Measurements from ENCODE around the gene AHCY. TPM values are rescaled to one million over a fixed set of nuclear protein-coding genes. Genes with fewer than 3 reads are reported as not detected.
A peak's percentile ranks its signal among the peaks of the same experiment; 100 is the strongest.

AHCY gene
- total RNA-seq, 1 experiment from 2014 or later: 273 TPM

DNA sequence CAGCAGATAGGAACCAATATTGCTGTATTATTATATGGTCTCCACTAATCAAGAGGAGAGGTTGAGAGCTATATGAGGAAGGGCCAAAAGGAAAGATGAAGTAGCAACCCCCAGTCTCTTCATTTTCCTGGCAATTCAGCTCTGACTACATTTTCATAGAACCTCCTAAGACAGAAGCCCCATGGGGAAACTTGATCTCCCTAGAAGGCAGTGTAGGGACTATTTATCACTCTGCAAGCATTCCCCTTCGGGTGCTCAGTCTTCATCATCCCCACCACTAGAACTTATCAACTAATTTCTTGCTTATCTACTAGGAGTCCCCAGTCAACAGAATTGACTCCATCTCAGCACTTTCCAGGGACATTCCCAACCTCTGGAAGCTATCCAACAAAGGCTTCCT is 34.4 kb upstream of the AHCY start:
- Histone ChIP-seq H3K4me3 (no peak overlapping the region), H2AFZ (no peak overlapping the region), H3K4me2 (no peak overlapping the region), H3K9me2 (ENCODE audit: insufficient read depth) (no peaks in the 10 kb centered on the region), H3K27ac (no peak overlapping the region), H3K27me3 (ENCODE audit: insufficient read depth, low read depth) (no peaks in the 10 kb centered on the region), H3F3A (ENCODE audit: insufficient read depth, low read depth) (peaks cover 37% of the 10 kb centered on the region), H3K79me2 (ENCODE audit: low read depth) (no peaks in the 10 kb centered on the region), H3K9me3 (ENCODE audit: insufficient read depth, low read depth) (no peaks in the 10 kb centered on the region), H4K20me1 (ENCODE audit: insufficient read depth) (no peaks in the 10 kb centered on the region), H3K36me3 (ENCODE audit: low read depth) (no peaks in the 10 kb centered on the region), H3K4me1 (replicated peaks; ENCODE audit: insufficient read depth) (peaks cover 40% of the 10 kb centered on the region)
- no peak for DNase-seq
- intact Hi-C loops (cut with micrococcal nuclease; ENCODE audit: unreplicated experiment): no loop called here
- ChIA-PET CTCF (no interaction called here), POLR2A (ENCODE audit: unreplicated experiment) (interaction anchor here (0.7 kb wide), 1 partner anchor 26 kb away, joined by 5 read pairs; the partner anchor contains the start of gene ITCH)
- TF ChIP-seq, protein P1, sequence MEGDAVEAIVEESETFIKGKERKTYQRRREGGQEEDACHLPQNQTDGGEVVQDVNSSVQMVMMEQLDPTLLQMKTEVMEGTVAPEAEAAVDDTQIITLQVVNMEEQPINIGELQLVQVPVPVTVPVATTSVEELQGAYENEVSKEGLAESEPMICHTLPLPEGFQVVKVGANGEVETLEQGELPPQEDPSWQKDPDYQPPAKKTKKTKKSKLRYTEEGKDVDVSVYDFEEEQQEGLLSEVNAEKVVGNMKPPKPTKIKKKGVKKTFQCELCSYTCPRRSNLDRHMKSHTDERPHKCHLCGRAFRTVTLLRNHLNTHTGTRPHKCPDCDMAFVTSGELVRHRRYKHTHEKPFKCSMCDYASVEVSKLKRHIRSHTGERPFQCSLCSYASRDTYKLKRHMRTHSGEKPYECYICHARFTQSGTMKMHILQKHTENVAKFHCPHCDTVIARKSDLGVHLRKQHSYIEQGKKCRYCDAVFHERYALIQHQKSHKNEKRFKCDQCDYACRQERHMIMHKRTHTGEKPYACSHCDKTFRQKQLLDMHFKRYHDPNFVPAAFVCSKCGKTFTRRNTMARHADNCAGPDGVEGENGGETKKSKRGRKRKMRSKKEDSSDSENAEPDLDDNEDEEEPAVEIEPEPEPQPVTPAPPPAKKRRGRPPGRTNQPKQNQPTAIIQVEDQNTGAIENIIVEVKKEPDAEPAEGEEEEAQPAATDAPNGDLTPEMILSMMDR (conservative IDR thresholded peaks at IDR 0.05): no peak
- TF ChIP-seq EZH2 (IDR thresholded peaks at IDR 0.05; ENCODE audit: low read depth): no peak
- no TSS peak for BruUV-seq (replicated peaks)

DNA sequence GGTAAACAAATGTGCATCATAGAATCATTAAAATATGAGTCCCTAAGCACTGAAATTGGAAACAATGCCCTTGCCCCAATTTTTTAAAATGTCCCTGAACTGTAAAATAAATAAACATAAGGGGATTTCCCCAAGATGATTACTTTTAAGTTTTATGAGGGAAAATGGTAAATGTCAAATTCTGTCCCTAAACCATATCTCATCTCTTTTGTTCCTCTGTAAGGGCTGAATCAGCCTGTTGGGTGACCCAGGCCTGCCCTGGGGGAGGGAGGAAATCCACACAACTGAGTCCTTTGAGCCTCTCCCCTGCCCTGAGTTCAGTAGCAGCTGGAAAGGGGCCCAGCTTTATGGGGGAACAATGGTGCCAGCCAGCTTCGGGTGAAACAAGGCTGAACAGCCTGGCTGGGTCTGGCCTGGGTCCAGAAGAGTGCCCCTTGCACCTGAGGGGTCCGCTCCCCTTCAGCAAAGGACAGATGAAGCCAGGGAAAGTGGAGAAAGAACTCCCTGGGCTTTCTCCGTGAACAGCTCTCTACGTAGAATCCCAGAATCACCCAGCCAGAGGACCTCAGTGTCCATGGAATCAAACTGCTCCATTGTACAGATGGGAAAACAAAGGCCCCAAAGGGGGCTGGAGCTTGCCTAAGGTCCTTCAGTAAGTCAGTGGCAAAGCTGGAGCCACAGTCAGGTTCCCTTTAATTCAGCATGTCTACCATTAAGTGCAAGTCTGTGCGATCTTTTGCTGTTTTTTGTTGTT is 31.7 kb upstream of the AHCY start:
- BruUV-seq (replicated peaks): TSS peak; percentile 91
- CTCF ChIA-PET: interaction anchor here (0.5 to 1.4 kb wide), 3 partner anchors 22 to 84 kb away, joined by 3 to 17 read pairs (median 5); partner anchors contain the start of gene ITCH
- intact Hi-C loops (cut with micrococcal nuclease; ENCODE audit: unreplicated experiment): loop anchor here (1.0 kb wide), 1 partner anchor 21 kb away; no protein-coding TSS in a partner anchor
- H3K4me1 ChIP-seq (replicated peaks; ENCODE audit: insufficient read depth): peaks cover 40% of the 10 kb centered on the region
- H3K4me3 ChIP-seq: no peak overlapping the region
- no peaks in the 10 kb centered on the region for H4K20me1 ChIP-seq (ENCODE audit: insufficient read depth)
- H3K79me2 ChIP-seq (ENCODE audit: low read depth): no peaks in the 10 kb centered on the region
- TF ChIP-seq, protein P1 (conservative IDR thresholded peaks at IDR 0.05): no peak
- no peak for TF ChIP-seq EZH2 (IDR thresholded peaks at IDR 0.05; ENCODE audit: low read depth)
- 0 out of 2 replicates have a peak overlapping the region, but pooled peaks have one; percentile 26 for H2AFZ ChIP-seq
- H3F3A ChIP-seq (ENCODE audit: insufficient read depth, low read depth): peaks cover 38% of the 10 kb centered on the region
- DNase-seq: peak; percentile 43 to 60
- H3K27me3 ChIP-seq (ENCODE audit: insufficient read depth, low read depth): no peaks in the 10 kb centered on the region
- H3K4me2 ChIP-seq: peak overlapping the region; percentile 50
- H3K36me3 ChIP-seq (ENCODE audit: low read depth): no peaks in the 10 kb centered on the region
- no peaks in the 10 kb centered on the region for H3K9me3 ChIP-seq (ENCODE audit: insufficient read depth, low read depth)
- POLR2A ChIA-PET (ENCODE audit: unreplicated experiment): interaction anchor here (0.9 to 1.3 kb wide), 3 partner anchors 20 to 41 kb away, joined by 6 to 11 read pairs (median 7); partner anchors contain the start of gene ITCH
- H3K9me2 ChIP-seq (ENCODE audit: insufficient read depth): no peaks in the 10 kb centered on the region
- H3K27ac ChIP-seq: peak overlapping the region; percentile 92

DNA sequence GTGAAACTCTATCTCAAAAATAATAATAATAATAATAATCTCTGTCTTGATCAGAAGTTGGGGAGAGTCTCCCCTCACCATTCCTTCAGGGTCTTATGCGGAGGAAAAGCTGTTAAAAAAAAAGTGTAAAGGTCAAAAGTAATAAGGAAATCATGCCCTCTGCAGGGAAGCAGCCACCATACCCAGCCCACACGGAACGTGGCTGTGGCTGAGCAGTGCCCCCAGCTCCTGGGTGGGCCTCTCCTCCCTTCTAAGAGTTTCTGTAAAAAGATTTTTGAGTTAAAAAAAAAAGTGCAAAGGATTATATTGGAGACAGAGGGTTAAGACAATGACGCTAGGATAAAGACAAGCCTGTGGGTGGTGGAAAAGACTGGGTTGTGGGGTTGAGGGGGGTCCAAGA is 30.6 kb upstream of the AHCY start:
- TF ChIP-seq EZH2 (IDR thresholded peaks at IDR 0.05; ENCODE audit: low read depth): no peak
- TF ChIP-seq, protein P1 (conservative IDR thresholded peaks at IDR 0.05): no peak
- no peaks in the 10 kb centered on the region for H4K20me1 ChIP-seq (ENCODE audit: insufficient read depth)
- no peaks in the 10 kb centered on the region for H3K27me3 ChIP-seq (ENCODE audit: insufficient read depth, low read depth)
- H3K4me2 ChIP-seq: no peak overlapping the region
- no TSS peak for BruUV-seq (replicated peaks)
- H3F3A ChIP-seq (ENCODE audit: insufficient read depth, low read depth): peaks cover 39% of the 10 kb centered on the region
- peak overlapping the region; percentile 92 for H3K27ac ChIP-seq
- ChIA-PET CTCF (interaction anchor here (0.6 kb wide), 1 partner anchor 136 kb away, joined by 12 read pairs; no protein-coding TSS in a partner anchor), POLR2A (ENCODE audit: unreplicated experiment) (no interaction called here)
- intact Hi-C loops (cut with micrococcal nuclease; ENCODE audit: unreplicated experiment): no loop called here
- H3K36me3 ChIP-seq (ENCODE audit: low read depth): no peaks in the 10 kb centered on the region
- no peak overlapping the region for H3K4me3 ChIP-seq
- no peaks in the 10 kb centered on the region for H3K79me2 ChIP-seq (ENCODE audit: low read depth)
- no peak overlapping the region for H2AFZ ChIP-seq
- no peaks in the 10 kb centered on the region for H3K9me2 ChIP-seq (ENCODE audit: insufficient read depth)
- H3K9me3 ChIP-seq (ENCODE audit: insufficient read depth, low read depth): no peaks in the 10 kb centered on the region
- DNase-seq: no peak
- H3K4me1 ChIP-seq (replicated peaks; ENCODE audit: insufficient read depth): peaks cover 40% of the 10 kb centered on the region
